HepG2 (cell line): ENCODE data around the gene ARVCF. TPM values are rescaled to one million over a fixed set of nuclear protein-coding genes. Genes with fewer than 3 reads are reported as not detected.

Experiments used
- CHD2 ChIP-seq: IDR thresholded peaks from 2 replicates; pipeline ENCODE4 v1.6.1; 2011; ENCODE audit warnings: low read depth, low read length, improper control_type of control experiment
- EZH2 ChIP-seq: conservative IDR thresholded peaks from 2 replicates; pipeline ENCODE4 v1.6.1; 2012; ENCODE audit warnings: mild to moderate bottlenecking, low read depth, low read length, moderate library complexity
- ISX ChIP-seq: sonication (generic); formaldehyde crosslinking; conservative IDR thresholded peaks from 2 replicates; pipeline ENCODE4 v1.5.0; 2020; ENCODE audit warnings: missing genetic modification reagents
- MATR3 ChIP-seq: sonication (generic); formaldehyde crosslinking; IDR thresholded peaks from 2 replicates; pipeline ENCODE4 v1.4.0; 2020; ENCODE audit warnings: missing genetic modification reagents
- NCOR1 ChIP-seq: fragments of 200-600 bp; sonication (generic); IDR thresholded peaks from 2 replicates; pipeline ENCODE4 v1.7.0; 2017; ENCODE audit warnings: antibody characterized with exemption, low read length, borderline replicate concordance
- RBFOX2 ChIP-seq: fragments of 200-400 bp; formaldehyde crosslinking; IDR thresholded peaks from 2 replicates; pipeline ENCODE4 v1.6.1; 2017; ENCODE audit warnings: low read depth, mild to moderate bottlenecking, low read length
- REXO4 ChIP-seq: sonication (generic); formaldehyde crosslinking; IDR thresholded peaks from 2 replicates; pipeline ENCODE4 v1.8.0; 2022; ENCODE audit warnings: missing genetic modification reagents, mild to moderate bottlenecking, borderline replicate concordance
- SAP130 ChIP-seq: IDR thresholded peaks from 2 replicates; pipeline ENCODE4 v1.6.1; 2016; ENCODE audit warnings: low read depth
- SETDB1 ChIP-seq: sonication (generic); formaldehyde crosslinking; IDR thresholded peaks from 2 replicates; pipeline ENCODE4 v1.5.1; 2020; ENCODE audit warnings: missing genetic modification reagents, mild to moderate bottlenecking, borderline replicate concordance
- SMAD1 ChIP-seq: sonication (generic); formaldehyde crosslinking; IDR thresholded peaks from 2 replicates; pipeline ENCODE4 v1.4.0; 2020; ENCODE audit warnings: missing genetic modification reagents, low read depth, mild to moderate bottlenecking, borderline replicate concordance
- TSC22D2 ChIP-seq: sonication (generic); formaldehyde crosslinking; IDR thresholded peaks from 2 replicates; pipeline ENCODE4 v1.5.1; 2020; ENCODE audit warnings: missing genetic modification reagents, mild to moderate bottlenecking, borderline replicate concordance
- ZBTB20 ChIP-seq: sonication (generic); formaldehyde crosslinking; IDR thresholded peaks from 2 replicates; pipeline ENCODE4 v1.8.1; 2023; ENCODE audit warnings: missing genetic modification reagents, low read depth, mild to moderate bottlenecking, borderline replicate concordance
- ZKSCAN8 ChIP-seq: IDR thresholded peaks from 2 replicates; pipeline ENCODE4 v1.6.1; 2016; ENCODE audit warnings: borderline replicate concordance, missing genetic modification reagents, missing compliant biosample characterization
- ZNF331 ChIP-seq: sonication (generic); formaldehyde crosslinking; IDR thresholded peaks from 2 replicates; pipeline ENCODE4 v1.4.0; 2020; ENCODE audit warnings: missing genetic modification reagents
- ZNF747 ChIP-seq: sonication (generic); formaldehyde crosslinking; IDR thresholded peaks from 2 replicates; pipeline ENCODE4 v1.8.1; 2023; ENCODE audit warnings: missing genetic modification reagents, mild to moderate bottlenecking, borderline replicate concordance
- polyA plus RNA-seq, 8 experiments: library from polyadenylated mRNA; depleted of rRNA in 3 of 8; stranded (reverse) in 7 of 8; unstranded in 1 of 8; fragments of >200 nt; fragmentation: Illumina TruSeq in 4 of 8; extraction: Trizol in 4 of 8; gene quantifications; 2 replicates each; pipeline versions ENCODE4 v1.2.1 to v1.2.3, GENCODE V29; 2011 to 2016; ENCODE audit warnings: low read depth in 4 of 8, missing spikeins in 1 of 8, mixed read lengths in 1 of 8; ENCODE audit not compliant: insufficient read depth in 1 of 8
- total RNA-seq, 5 experiments: library from RNA; depleted of rRNA; stranded (reverse); fragments of >200 nt; fragmentation: Illumina TruSeq; extraction: Trizol; gene quantifications; 2 replicates each; pipeline ENCODE4 v1.2.3, GENCODE V29; 2016; ENCODE audit warnings: low read depth in 1 of 5
- TF ChIP-seq, protein P1 (sequence below): sonication (generic); formaldehyde crosslinking; IDR thresholded peaks from 2 replicates; pipeline ENCODE4 v1.5.0; 2020; ENCODE audit warnings: mild to moderate bottlenecking, missing genetic modification reagents, borderline replicate concordance
- TF ChIP-seq, protein P2 (sequence below): sonication (generic); formaldehyde crosslinking; IDR thresholded peaks from 2 replicates; pipeline ENCODE4 v1.4.0; 2020; ENCODE audit warnings: missing genetic modification reagents, borderline replicate concordance
- TF ChIP-seq, protein P3 (sequence below): sonication (generic); formaldehyde crosslinking; IDR thresholded peaks from 2 replicates; pipeline ENCODE4 v1.5.0; 2020; ENCODE audit warnings: missing genetic modification reagents, mild to moderate bottlenecking, borderline replicate concordance

ARVCF gene
- total and polyA plus RNA-seq, 2 of the 13 experiments (the other 11 are each of a cell fraction or from before 2014, with no cell fraction given) = 16.4 to 17.7 TPM

DNA sequence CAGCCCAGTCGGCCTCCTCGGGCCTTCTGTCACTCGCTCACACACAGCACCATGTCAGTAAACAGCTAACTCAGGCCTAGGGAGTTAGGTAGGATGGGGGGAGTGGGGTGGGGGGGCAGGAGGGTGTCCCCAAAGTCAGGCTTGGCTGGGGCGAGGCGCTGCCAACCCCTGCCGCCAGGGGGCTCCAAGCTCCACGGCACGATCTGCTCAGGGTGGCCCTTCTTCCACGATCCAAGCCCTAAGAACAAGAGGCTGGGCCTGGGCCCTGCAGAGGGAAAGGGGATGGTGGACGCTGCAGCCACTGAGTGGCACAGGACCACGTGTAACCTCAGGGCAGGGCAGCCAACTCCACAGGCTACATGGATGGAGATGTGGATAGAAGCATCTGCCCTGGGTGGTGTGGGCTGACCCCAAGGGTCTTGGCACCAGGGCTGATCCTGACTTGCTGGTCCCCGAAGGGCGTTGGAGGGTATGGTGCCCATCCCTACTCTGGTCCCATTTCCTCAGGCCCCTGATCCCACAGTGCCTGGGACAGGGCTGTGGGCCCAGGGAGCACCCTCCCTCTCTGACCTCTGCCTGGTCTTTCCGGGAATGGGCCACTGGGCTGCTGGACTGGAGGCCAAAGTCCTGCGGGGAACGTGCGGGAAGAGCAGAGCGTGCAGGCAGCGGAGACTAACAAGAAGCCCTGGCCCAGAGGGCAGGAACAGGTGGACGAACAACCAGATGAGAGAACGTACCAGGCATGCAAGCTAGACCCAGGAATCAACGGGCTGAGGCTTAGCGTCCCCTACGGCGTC lies 45.9 kb downstream of the ARVCF start (continued):
- TF ChIP-seq, protein P1, sequence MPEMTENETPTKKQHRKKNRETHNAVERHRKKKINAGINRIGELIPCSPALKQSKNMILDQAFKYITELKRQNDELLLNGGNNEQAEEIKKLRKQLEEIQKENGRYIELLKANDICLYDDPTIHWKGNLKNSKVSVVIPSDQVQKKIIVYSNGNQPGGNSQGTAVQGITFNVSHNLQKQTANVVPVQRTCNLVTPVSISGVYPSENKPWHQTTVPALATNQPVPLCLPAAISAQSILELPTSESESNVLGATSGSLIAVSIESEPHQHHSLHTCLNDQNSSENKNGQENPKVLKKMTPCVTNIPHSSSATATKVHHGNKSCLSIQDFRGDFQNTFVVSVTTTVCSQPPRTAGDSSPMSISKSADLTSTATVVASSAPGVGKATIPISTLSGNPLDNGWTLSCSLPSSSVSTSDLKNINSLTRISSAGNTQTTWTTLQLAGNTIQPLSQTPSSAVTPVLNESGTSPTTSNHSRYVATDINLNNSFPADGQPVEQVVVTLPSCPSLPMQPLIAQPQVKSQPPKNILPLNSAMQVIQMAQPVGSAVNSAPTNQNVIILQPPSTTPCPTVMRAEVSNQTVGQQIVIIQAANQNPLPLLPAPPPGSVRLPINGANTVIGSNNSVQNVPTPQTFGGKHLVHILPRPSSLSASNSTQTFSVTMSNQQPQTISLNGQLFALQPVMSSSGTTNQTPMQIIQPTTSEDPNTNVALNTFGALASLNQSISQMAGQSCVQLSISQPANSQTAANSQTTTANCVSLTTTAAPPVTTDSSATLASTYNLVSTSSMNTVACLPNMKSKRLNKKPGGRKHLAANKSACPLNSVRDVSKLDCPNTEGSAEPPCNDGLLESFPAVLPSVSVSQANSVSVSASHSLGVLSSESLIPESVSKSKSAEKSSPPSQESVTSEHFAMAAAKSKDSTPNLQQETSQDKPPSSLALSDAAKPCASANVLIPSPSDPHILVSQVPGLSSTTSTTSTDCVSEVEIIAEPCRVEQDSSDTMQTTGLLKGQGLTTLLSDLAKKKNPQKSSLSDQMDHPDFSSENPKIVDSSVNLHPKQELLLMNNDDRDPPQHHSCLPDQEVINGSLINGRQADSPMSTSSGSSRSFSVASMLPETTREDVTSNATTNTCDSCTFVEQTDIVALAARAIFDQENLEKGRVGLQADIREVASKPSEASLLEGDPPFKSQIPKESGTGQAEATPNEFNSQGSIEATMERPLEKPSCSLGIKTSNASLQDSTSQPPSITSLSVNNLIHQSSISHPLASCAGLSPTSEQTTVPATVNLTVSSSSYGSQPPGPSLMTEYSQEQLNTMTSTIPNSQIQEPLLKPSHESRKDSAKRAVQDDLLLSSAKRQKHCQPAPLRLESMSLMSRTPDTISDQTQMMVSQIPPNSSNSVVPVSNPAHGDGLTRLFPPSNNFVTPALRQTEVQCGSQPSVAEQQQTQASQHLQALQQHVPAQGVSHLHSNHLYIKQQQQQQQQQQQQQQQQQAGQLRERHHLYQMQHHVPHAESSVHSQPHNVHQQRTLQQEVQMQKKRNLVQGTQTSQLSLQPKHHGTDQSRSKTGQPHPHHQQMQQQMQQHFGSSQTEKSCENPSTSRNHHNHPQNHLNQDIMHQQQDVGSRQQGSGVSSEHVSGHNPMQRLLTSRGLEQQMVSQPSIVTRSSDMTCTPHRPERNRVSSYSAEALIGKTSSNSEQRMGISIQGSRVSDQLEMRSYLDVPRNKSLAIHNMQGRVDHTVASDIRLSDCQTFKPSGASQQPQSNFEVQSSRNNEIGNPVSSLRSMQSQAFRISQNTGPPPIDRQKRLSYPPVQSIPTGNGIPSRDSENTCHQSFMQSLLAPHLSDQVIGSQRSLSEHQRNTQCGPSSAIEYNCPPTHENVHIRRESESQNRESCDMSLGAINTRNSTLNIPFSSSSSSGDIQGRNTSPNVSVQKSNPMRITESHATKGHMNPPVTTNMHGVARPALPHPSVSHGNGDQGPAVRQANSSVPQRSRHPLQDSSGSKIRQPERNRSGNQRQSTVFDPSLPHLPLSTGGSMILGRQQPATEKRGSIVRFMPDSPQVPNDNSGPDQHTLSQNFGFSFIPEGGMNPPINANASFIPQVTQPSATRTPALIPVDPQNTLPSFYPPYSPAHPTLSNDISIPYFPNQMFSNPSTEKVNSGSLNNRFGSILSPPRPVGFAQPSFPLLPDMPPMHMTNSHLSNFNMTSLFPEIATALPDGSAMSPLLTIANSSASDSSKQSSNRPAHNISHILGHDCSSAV = no peak
- TF ChIP-seq SETDB1 (CRISPR knock-in tag) (no peak), SMAD1 (CRISPR knock-in tag) (peak; percentile 74; the same call in 1 of the 2 replicates), TSC22D2 (no peak; the same call in 1 of the 2 replicates), ZNF331 (CRISPR knock-in tag) (peak; percentile 79), NCOR1 (peak; percentile 81), MATR3 (no peak), ZBTB20 (peak; percentile 95; the same call in 1 of the 2 replicates), CHD2 (0 out of 2 replicates have a peak, but pooled peaks have one; percentile 2), SAP130 (peak; percentile 81), REXO4 (CRISPR knock-in tag) (no peak), ISX (CRISPR knock-in tag) (no peak), ZKSCAN8 (CRISPR knock-in tag) (peak; percentile 66; the same call in 1 of the 2 replicates), RBFOX2 (no peak), ZNF747 (CRISPR knock-in tag) (peak; percentile 55), EZH2 (no peak)
- TF ChIP-seq, protein P2, sequence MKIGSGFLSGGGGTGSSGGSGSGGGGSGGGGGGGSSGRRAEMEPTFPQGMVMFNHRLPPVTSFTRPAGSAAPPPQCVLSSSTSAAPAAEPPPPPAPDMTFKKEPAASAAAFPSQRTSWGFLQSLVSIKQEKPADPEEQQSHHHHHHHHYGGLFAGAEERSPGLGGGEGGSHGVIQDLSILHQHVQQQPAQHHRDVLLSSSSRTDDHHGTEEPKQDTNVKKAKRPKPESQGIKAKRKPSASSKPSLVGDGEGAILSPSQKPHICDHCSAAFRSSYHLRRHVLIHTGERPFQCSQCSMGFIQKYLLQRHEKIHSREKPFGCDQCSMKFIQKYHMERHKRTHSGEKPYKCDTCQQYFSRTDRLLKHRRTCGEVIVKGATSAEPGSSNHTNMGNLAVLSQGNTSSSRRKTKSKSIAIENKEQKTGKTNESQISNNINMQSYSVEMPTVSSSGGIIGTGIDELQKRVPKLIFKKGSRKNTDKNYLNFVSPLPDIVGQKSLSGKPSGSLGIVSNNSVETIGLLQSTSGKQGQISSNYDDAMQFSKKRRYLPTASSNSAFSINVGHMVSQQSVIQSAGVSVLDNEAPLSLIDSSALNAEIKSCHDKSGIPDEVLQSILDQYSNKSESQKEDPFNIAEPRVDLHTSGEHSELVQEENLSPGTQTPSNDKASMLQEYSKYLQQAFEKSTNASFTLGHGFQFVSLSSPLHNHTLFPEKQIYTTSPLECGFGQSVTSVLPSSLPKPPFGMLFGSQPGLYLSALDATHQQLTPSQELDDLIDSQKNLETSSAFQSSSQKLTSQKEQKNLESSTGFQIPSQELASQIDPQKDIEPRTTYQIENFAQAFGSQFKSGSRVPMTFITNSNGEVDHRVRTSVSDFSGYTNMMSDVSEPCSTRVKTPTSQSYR (CRISPR knock-in tag) = peak; percentile 71; the same call in 1 of the 2 replicates
- TF ChIP-seq, protein P3, sequence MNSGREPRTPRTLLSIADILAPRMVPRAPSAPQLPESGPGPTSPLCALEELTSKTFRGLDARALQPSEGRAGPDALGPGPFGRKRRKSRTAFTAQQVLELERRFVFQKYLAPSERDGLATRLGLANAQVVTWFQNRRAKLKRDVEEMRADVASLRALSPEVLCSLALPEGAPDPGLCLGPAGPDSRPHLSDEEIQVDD = no peak
